BJ (cell line): ENCODE data around the gene PRAMEF12. TPM values are rescaled to one million over a fixed set of nuclear protein-coding genes. Genes with fewer than 3 reads are reported as not detected.
"Not testable (repeated sequence)": the region's sequence is repeated elsewhere in the genome, so short reads cannot be mapped to it uniquely, and the experiment has no call there.

ENCODE experiments used
- CTCF ChIA-PET: fragments of 350-600 bp; formaldehyde crosslinking; extraction: SDS; loops from one replicate; lab custom pipeline; 2021; ENCODE audit warnings: antibody characterized with exemption, inconsistent platforms; lab: Yijun Ruan, JAX
- POLR2A ChIA-PET: fragments of 300-600 bp; sonication (Branson Sonifier 250); formaldehyde crosslinking; extraction: SDS; loops from one replicate; lab custom pipeline; 2021; ENCODE audit warnings: antibody characterized with exemption; lab: Charles Lee
- DNase-seq: peaks from one replicate; pipeline ENCODE4 v3.0.0-alpha.2; 2011; ENCODE audit warnings: low read depth
- H3K27me3 ChIP-seq: 2 replicates; pipeline ENCODE4 v1.6.0; 2011; ENCODE audit warnings: low read length; ENCODE audit not compliant: control insufficient read depth, insufficient read depth
- H3K36me3 ChIP-seq: 2 replicates; pipeline ENCODE4 v1.5.1; 2011; ENCODE audit warnings: low read length; ENCODE audit not compliant: control insufficient read depth, insufficient read depth
- H3K4me3 ChIP-seq: 2 replicates; pipeline ENCODE4 v1.5.1; 2011; ENCODE audit warnings: low read depth, mild to moderate bottlenecking, control low read depth, low read length
- CTCF ChIP-seq: IDR thresholded peaks from 2 replicates; pipeline ENCODE4 v1.5.1; 2011; ENCODE audit warnings: low read depth, mild to moderate bottlenecking, control low read depth, inconsistent platforms, low read length, moderate library complexity; ENCODE audit not compliant: insufficient read depth
- polyA minus RNA-seq: library from RNA; depleted of rRNA, polyadenylated mRNA; stranded (reverse); fragments of >200 nt; gene quantifications from 2 replicates; pipeline ENCODE4 v1.2.3, GENCODE V29; 2011; rRNA and poly(A)+ RNA removed
- polyA plus RNA-seq: library from polyadenylated mRNA; depleted of rRNA; stranded (reverse); fragments of >200 nt; gene quantifications from 2 replicates; pipeline ENCODE4 v1.2.3, GENCODE V29; 2011; rRNA removed

Gene PRAMEF12
- polyA plus RNA-seq: not detected in 2 replicates
- polyA minus RNA-seq: not detected in 2 replicates

- no peaks in the 10 kb centered on the region for H3K27me3 ChIP-seq
- TF ChIP-seq CTCF: no peak
- no peak for DNase-seq
- H3K36me3 ChIP-seq: no peaks in the 10 kb centered on the region
- no peak within 1 kb of the TSS for H3K4me3 ChIP-seq
- POLR2A ChIA-PET: no interaction called here
- CTCF ChIA-PET: interaction anchor here (1.2 kb wide), 1 partner anchor 15 kb away, joined by 3 read pairs; no protein-coding TSS in a partner anchor
These were observed at the start of gene PRAMEF12 for GRCh38 chr1:12773438-12773837. Gene PRAMEF12, plus strand, starts transcription at chr1:12773738. Its CDS starts 1,130 bp downstream, at chr1:12774868.

- Histone ChIP-seq H3K27me3 (0 out of 2 replicates have a peak, but pooled peaks cover 1% of the 10 kb centered on the region), H3K36me3 (no peaks in the 10 kb centered on the region), H3K4me3 (no peak overlapping the region)
- no peak for DNase-seq
- no peak for TF ChIP-seq CTCF
- POLR2A ChIA-PET: no interaction called here
- CTCF ChIA-PET: no interaction called here
These were observed 45.1 kb upstream of the PRAMEF12 start for GRCh38 chr1:12728391-12728790.

- TF ChIP-seq CTCF: no peak
- Histone ChIP-seq H3K36me3 (no peaks in the 10 kb centered on the region), H3K4me3 (no peak overlapping the region), H3K27me3 (0 out of 2 replicates have a peak, but pooled peaks cover 1% of the 10 kb centered on the region)
- ChIA-PET POLR2A (no interaction called here), CTCF (interaction anchor here (0.7 kb wide), 1 partner anchor 331 kb away, joined by 3 read pairs; no protein-coding TSS in a partner anchor)
- no peak for DNase-seq
These were observed 43.4 kb upstream of the PRAMEF12 start for GRCh38 chr1:12730156-12730555.

GRCh38 chr1:12731084-12731483 is 42.5 kb upstream of the PRAMEF12 start:
- POLR2A ChIA-PET, H3K36me3 ChIP-seq, DNase-seq, CTCF ChIA-PET, H3K4me3 ChIP-seq, H3K27me3 ChIP-seq: not testable (repeated sequence)

- Histone ChIP-seq H3K4me3 (no peak overlapping the region), H3K27me3 (no peaks in the 10 kb centered on the region), H3K36me3 (no peaks in the 10 kb centered on the region)
- TF ChIP-seq CTCF: no peak
- POLR2A ChIA-PET: no interaction called here
- DNase-seq: no peak
- CTCF ChIA-PET: no interaction called here
These were observed 38.9 kb upstream of the PRAMEF12 start for GRCh38 chr1:12734651-12735050.

GRCh38 chr1:12738934-12739333 is 34.6 kb upstream of the PRAMEF12 start:
- ChIA-PET CTCF (no interaction called here), POLR2A (no interaction called here)
- TF ChIP-seq CTCF: no peak
- Histone ChIP-seq H3K27me3 (no peaks in the 10 kb centered on the region), H3K4me3 (no peak overlapping the region), H3K36me3 (no peaks in the 10 kb centered on the region)
- no peak for DNase-seq
